Spleen (tissue), 11 donors: ENCODE results near the gene PREB. TPM values are rescaled to one million over a fixed set of nuclear protein-coding genes. Genes with fewer than 3 reads are reported as not detected.

Experiments used
- DNase-seq: peaks from one replicate; pipeline ENCODE4 v3.0.0-alpha.2; 2020
- H3K27ac ChIP-seq, 8 donors: fragments of 200-600 bp; sonication (generic) in 7 of 8; 1 replicate in 4 of 8; 2 replicates in 4 of 8; pipeline versions ENCODE4 v1.5.0 to v1.8.0; 2016 to 2021; ENCODE audit warnings: inconsistent platforms in 4 of 8, mild to moderate bottlenecking in 4 of 8, moderate library complexity in 1 of 8
- H3K27me3 ChIP-seq, 7 donors: fragments of 200-600 bp; sonication (generic) in 6 of 7; replicated peaks in 1 of 7; 1 replicate in 4 of 7; 2 replicates in 3 of 7; pipeline versions ENCODE4 v1.5.0 to v1.8.0; 2016 to 2021; ENCODE audit warnings: inconsistent platforms in 3 of 7, mild to moderate bottlenecking in 1 of 7
- H3K36me3 ChIP-seq, 6 donors: fragments of 200-600 bp; sonication (generic) in 5 of 6; 1 replicate in 4 of 6; 2 replicates in 2 of 6; pipeline versions ENCODE4 v1.5.0 to v1.8.0; 2016 to 2021; ENCODE audit warnings: inconsistent platforms in 2 of 6
- H3K4me1 ChIP-seq, 6 donors: fragments of 200-600 bp; sonication (generic) in 5 of 6; 1 replicate in 3 of 6; 2 replicates in 3 of 6; pipeline versions ENCODE4 v1.5.0 to v1.8.0; 2016 to 2021; ENCODE audit warnings: inconsistent platforms in 3 of 6
- H3K4me3 ChIP-seq, 8 donors: fragments of 200-600 bp; sonication (generic) in 7 of 8; 1 replicate in 4 of 8; 2 replicates in 4 of 8; pipeline versions ENCODE4 v1.5.0 to v1.8.0; 2016 to 2021; ENCODE audit warnings: inconsistent platforms in 4 of 8, mild to moderate bottlenecking in 4 of 8, moderate library complexity in 2 of 8
- H3K9me3 ChIP-seq, 8 donors: fragments of 200-600 bp; sonication (generic) in 7 of 8; 1 replicate in 4 of 8; 2 replicates in 4 of 8; pipeline versions ENCODE4 v1.5.0 to v1.8.0; 2016 to 2021; ENCODE audit warnings: inconsistent platforms in 4 of 8
- CTCF ChIP-seq, 11 experiments: fragments of 200-600 bp in 7 of 11; fragments of 450-650 bp in 4 of 11; sonication (generic) in 4 of 11; IDR thresholded peaks in 8 of 11; conservative IDR thresholded peaks in 3 of 11; 1 replicate in 7 of 11; 2 replicates in 4 of 11; pipeline versions ENCODE4 v1.4.0 to v1.8.0; 2016 to 2021; ENCODE audit warnings: antibody characterized with exemption in 11 of 11, inconsistent platforms in 4 of 11, mild to moderate bottlenecking in 1 of 11
- POLR2A ChIP-seq, 3 donors: fragments of 450-650 bp; IDR thresholded peaks; one replicate each; pipeline ENCODE4 v1.5.1; 2017; ENCODE audit warnings: antibody characterized with exemption in 3 of 3, mild to moderate bottlenecking in 1 of 3
- POLR2AphosphoS5 ChIP-seq, 3 donors: sonication (generic); formaldehyde crosslinking; IDR thresholded peaks; one replicate each; pipeline ENCODE4 v1.5.1; 2017; ENCODE audit warnings: antibody characterized with exemption in 3 of 3
- WGBS, 5 donors: extraction: QIAGEN DNeasy Blood & Tissue Kit in 3 of 5; methylation state at CpG; one replicate each; pipeline versions ENCODE4 v1.1.5 to v1.1.7; 2013 to 2018; 5-methylcytosine and 5-hydroxymethylcytosine counted together
- intact Hi-C: fragments of 100-400 bp; cut with DNase I; formaldehyde crosslinking; loops from one replicate; pipeline ENCODE4 v1.15.0; 2023; ENCODE audit warnings: low total_unique reads
- polyA plus RNA-seq, 3 donors: library from polyadenylated mRNA; stranded (reverse); fragments of 200-250 nt; gene quantifications; one replicate each; pipeline ENCODE4 v1.2.1, GENCODE V29; 2013
- total RNA-seq, 7 donors: library from RNA; depleted of rRNA in 3 of 7; stranded (reverse); fragments of >200 nt in 3 of 7; fragmentation: NEBNext Ultra II Directional in 4 of 7; extraction: Animal tissue kit (Norgen Biotek cat#: 25700) in 4 of 7; gene quantifications; one replicate each; pipeline versions ENCODE4 v1.1.0 to v1.2.1, GENCODE V29; 2016 to 2021
- donor health status: healthy with polysubstance abuse.
- donor health status: DM: no; HTN: no; CAD: no; lungs with moderate emphysema.
- donor health status: DM: no; HTN: no; CAD: no.
- donor health status: Bipolar disorder and iron deficiency.
- donor health status: healthy.
- donor health status: DM: no; HTN: no; CAD: no.
- donor health status: DM: yes; HTN: yes; CAD: no.

PREB gene
- total and polyA plus RNA-seq, 10 donors: 42.8 to 75.0 (median 49.0) TPM

- H3K9me3 ChIP-seq: no peaks in the 10 kb centered on the region
- TF ChIP-seq POLR2AphosphoS5 (IDR thresholded peaks at IDR 0.05) (peak in 2 of 3 donors; percentile 1 to 8), POLR2A (IDR thresholded peaks at IDR 0.05) (no peak), CTCF (IDR thresholded peaks at IDR 0.05 in 8 of 11, conservative IDR thresholded peaks at IDR 0.05 in 3 of 11) (peak in 6 of 11 experiments; percentile 3 to 57 (median 26))
- peak within 1 kb of the TSS; percentile 47 to 91 (median 63) for H3K4me3 ChIP-seq
- peak; percentile 92 for DNase-seq
- peak within 1 kb of the TSS; percentile 75 to 95 (median 90) for H3K27ac ChIP-seq
- intact Hi-C loops: no loop called here
- no peaks in the 10 kb centered on the region for H3K27me3 ChIP-seq
- WGBS, 5 donors: 10 to 19% (median 14%) methylated on average over 36 to 54 of the region's 54 CpGs
- H3K4me1 ChIP-seq: peaks cover 16 to 56% (median 39%) of the 10 kb centered on the region in 6 donors
- H3K36me3 ChIP-seq: peaks cover 0 to 23% (median 0%) of the 10 kb centered on the region in 6 donors
Measured at GRCh38 chr2:27086724-27087593, 47.5 kb downstream of the PREB start, which contains the start of gene KHK. TSS of gene KHK (plus strand) at chr2:27086772. CDS start at chr2:27087260, 488 bp downstream.

GRCh38 chr2:27086090-27086723 lies 48.2 kb downstream of the PREB start:
- peak in 2 of 3 donors; percentile 37 to 55 for TF ChIP-seq POLR2A (IDR thresholded peaks at IDR 0.05)
- peak; percentile 84 to 91 (median 91) for TF ChIP-seq POLR2AphosphoS5 (IDR thresholded peaks at IDR 0.05)
- peak; percentile 84 to 99 (median 97) for TF ChIP-seq CTCF (IDR thresholded peaks at IDR 0.05 in 8 of 11, conservative IDR thresholded peaks at IDR 0.05 in 3 of 11)
- no peaks in the 10 kb centered on the region for H3K27me3 ChIP-seq
- DNase-seq: peak; percentile 100
- peaks cover 0 to 23% (median 0%) of the 10 kb centered on the region in 6 donors for H3K36me3 ChIP-seq
- H3K4me1 ChIP-seq: peaks cover 23 to 64% (median 46%) of the 10 kb centered on the region in 6 donors
- H3K4me3 ChIP-seq: peak overlapping the region; percentile 47 to 91 (median 63)
- H3K9me3 ChIP-seq: no peaks in the 10 kb centered on the region
- 0 to 1% (median 0%) methylated on average over 5 to 81 of the region's 81 CpGs for WGBS, 5 donors
- peak overlapping the region; percentile 75 to 95 (median 90) for H3K27ac ChIP-seq
- intact Hi-C loops: no loop called here

GRCh38 chr2:27085673-27086089 lies 48.8 kb downstream of the PREB start:
- H3K4me3 ChIP-seq: peak overlapping the region; percentile 47 to 91 (median 63)
- intact Hi-C loops: no loop called here
- H3K36me3 ChIP-seq: peaks cover 0 to 23% (median 0%) of the 10 kb centered on the region in 6 donors
- peak; percentile 91 for DNase-seq
- 2 to 15% (median 4%) methylated on average over 7 to 38 of the region's 38 CpGs for WGBS, 5 donors
- H3K9me3 ChIP-seq: no peaks in the 10 kb centered on the region
- H3K4me1 ChIP-seq: peaks cover 23 to 69% (median 51%) of the 10 kb centered on the region in 6 donors
- TF ChIP-seq POLR2AphosphoS5 (IDR thresholded peaks at IDR 0.05): peak; percentile 65 to 81 (median 77)
- no peak for TF ChIP-seq POLR2A (IDR thresholded peaks at IDR 0.05)
- TF ChIP-seq CTCF (IDR thresholded peaks at IDR 0.05 in 8 of 11, conservative IDR thresholded peaks at IDR 0.05 in 3 of 11): peak in 5 of 11 experiments; percentile 7 to 35 (median 14)
- H3K27ac ChIP-seq: peak overlapping the region; percentile 75 to 95 (median 90)
- H3K27me3 ChIP-seq: no peaks in the 10 kb centered on the region
